Prostate gland (tissue), 2 donors: ENCODE measurements around the gene C13orf46. TPM values are rescaled to one million over a fixed set of nuclear protein-coding genes. Genes with fewer than 3 reads are reported as not detected.

ENCODE experiments used
- DNase-seq: peaks from one replicate; pipeline ENCODE4 v3.0.0-alpha.2; 2019; ENCODE audit warnings: low spot score
- H3K27ac ChIP-seq, 2 donors: fragments of 200-600 bp; sonication (generic); 2 replicates each; pipeline ENCODE4 v1.5.1; 2017 to 2019
- H3K27me3 ChIP-seq: fragments of 200-600 bp; sonication (generic); replicated peaks from 2 replicates; pipeline ENCODE4 v1.5.1; 2019; ENCODE audit not compliant: insufficient read depth
- H3K36me3 ChIP-seq, 2 donors: fragments of 200-600 bp; sonication (generic); 1 replicate in 1 of 2; 2 replicates in 1 of 2; pipeline versions ENCODE4 v1.5.1 to v1.8.1; 2017 to 2019
- H3K4me1 ChIP-seq: fragments of 200-600 bp; sonication (generic); replicated peaks from 2 replicates; pipeline ENCODE4 v1.5.1; 2019
- H3K4me3 ChIP-seq, 2 donors: fragments of 200-600 bp; sonication (generic); 2 replicates each; pipeline ENCODE4 v1.5.1; 2017 to 2019
- H3K9me3 ChIP-seq: fragments of 200-600 bp; sonication (generic); 2 replicates; pipeline ENCODE4 v1.5.1; 2017
- POLR2A ChIP-seq: fragments of 450-650 bp; IDR thresholded peaks from one replicate; pipeline ENCODE4 v1.6.1; 2016; ENCODE audit warnings: antibody characterized with exemption, mild to moderate bottlenecking
- POLR2AphosphoS5 ChIP-seq: sonication (generic); formaldehyde crosslinking; IDR thresholded peaks from one replicate; pipeline ENCODE4 v1.6.1; 2017; ENCODE audit warnings: antibody characterized with exemption
- WGBS: methylation state at CpG from one replicate; pipeline ENCODE4 v1.1.5; 2018; 5-methylcytosine and 5-hydroxymethylcytosine counted together
- intact Hi-C: fragments of 100-400 bp; cut with DNase I; formaldehyde crosslinking; loops from one replicate; pipeline ENCODE4 v1.14.2; 2022
- total RNA-seq, 2 donors: library from RNA; depleted of rRNA; stranded (reverse); fragments of >200 nt; gene quantifications; one replicate each; pipeline ENCODE4 v1.1.0, GENCODE V29; 2016
- TF ChIP-seq, protein P1 (sequence below), 4 experiments: fragments of 200-600 bp in 2 of 4; fragments of 450-650 bp in 2 of 4; sonication (generic) in 2 of 4; IDR thresholded peaks; 1 replicate in 3 of 4; 2 replicates in 1 of 4; pipeline ENCODE4 v1.5.1; 2016 to 2019; ENCODE audit warnings: antibody characterized with exemption in 4 of 4, mild to moderate bottlenecking in 2 of 4, moderate library complexity in 2 of 4

Gene C13orf46
- total RNA-seq, 2 donors from 2014 or later, result 8.0 to 9.9 TPM

GRCh38 chr13:113948034-113948742 is 25.7 kb downstream of the C13orf46 start:
- Histone ChIP-seq H3K4me1 (no peaks in the 10 kb centered on the region), H3K36me3 (no peaks in the 10 kb centered on the region), H3K27ac (no peak overlapping the region), H3K9me3 (no peaks in the 10 kb centered on the region), H3K27me3 (no peaks in the 10 kb centered on the region), H3K4me3 (no peak overlapping the region)
- 69% methylated on average over 14 of the region's 14 CpGs for WGBS
- intact Hi-C loops, result loop anchor here (5.0 kb wide), 2 partner anchors 86 to 326 kb away; partner anchors contain the start of gene GAS6
- no peak for DNase-seq
- TF ChIP-seq POLR2A (no peak), POLR2AphosphoS5 (no peak)
- TF ChIP-seq, protein P1, sequence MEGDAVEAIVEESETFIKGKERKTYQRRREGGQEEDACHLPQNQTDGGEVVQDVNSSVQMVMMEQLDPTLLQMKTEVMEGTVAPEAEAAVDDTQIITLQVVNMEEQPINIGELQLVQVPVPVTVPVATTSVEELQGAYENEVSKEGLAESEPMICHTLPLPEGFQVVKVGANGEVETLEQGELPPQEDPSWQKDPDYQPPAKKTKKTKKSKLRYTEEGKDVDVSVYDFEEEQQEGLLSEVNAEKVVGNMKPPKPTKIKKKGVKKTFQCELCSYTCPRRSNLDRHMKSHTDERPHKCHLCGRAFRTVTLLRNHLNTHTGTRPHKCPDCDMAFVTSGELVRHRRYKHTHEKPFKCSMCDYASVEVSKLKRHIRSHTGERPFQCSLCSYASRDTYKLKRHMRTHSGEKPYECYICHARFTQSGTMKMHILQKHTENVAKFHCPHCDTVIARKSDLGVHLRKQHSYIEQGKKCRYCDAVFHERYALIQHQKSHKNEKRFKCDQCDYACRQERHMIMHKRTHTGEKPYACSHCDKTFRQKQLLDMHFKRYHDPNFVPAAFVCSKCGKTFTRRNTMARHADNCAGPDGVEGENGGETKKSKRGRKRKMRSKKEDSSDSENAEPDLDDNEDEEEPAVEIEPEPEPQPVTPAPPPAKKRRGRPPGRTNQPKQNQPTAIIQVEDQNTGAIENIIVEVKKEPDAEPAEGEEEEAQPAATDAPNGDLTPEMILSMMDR (IDR thresholded peaks at IDR 0.05), result no peak

DNA sequence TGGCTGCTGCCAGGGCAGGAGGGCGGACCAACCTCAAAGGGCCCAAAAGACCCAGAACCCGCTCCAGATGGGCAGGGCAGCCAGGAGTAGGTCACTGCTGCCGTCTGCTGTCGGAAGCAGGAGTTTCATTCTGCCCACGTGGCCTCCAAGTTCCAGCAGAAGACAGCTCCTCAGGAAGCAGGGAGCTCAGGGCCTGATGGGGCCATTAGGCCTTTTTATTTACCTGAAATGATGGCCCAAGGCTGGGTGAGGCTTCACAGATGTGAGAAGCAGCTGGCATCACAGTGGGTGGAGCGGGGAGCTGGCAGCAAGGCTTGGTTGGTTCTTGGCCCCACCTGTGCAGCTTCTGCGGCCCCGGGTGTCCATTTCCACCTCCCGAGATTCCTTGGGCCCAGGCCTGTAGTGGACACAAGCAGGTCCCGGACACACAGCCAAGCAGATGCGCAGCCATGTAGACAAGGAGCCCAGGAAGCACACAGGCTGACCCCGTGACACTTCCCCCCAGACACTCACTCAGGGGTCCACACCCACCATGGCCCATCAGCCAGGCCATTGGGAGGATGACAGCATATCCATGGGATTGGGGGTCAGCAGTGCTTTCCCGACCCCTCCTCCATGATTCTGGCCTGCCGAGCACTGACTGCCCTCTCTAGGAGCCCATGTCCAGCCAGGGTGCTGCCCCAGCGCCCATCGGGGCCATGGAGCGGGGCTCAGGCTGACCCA is 26.4 kb downstream of the C13orf46 start:
- TF ChIP-seq POLR2A (no peak), POLR2AphosphoS5 (peak; percentile 40)
- TF ChIP-seq, protein P1 (IDR thresholded peaks at IDR 0.05), result peak; percentile 19 to 94 (median 81)
- 62% methylated on average over 17 of the region's 17 CpGs for WGBS
- H3K27ac ChIP-seq, result no peak overlapping the region
- H3K27me3 ChIP-seq, result no peaks in the 10 kb centered on the region
- H3K4me1 ChIP-seq, result no peaks in the 10 kb centered on the region
- intact Hi-C loops, result loop anchor here (2.0 to 5.0 kb wide), 3 partner anchors 85 to 325 kb away; partner anchors contain the start of gene GAS6
- peak; percentile 65 for DNase-seq
- no peak overlapping the region for H3K4me3 ChIP-seq
- no peaks in the 10 kb centered on the region for H3K36me3 ChIP-seq
- H3K9me3 ChIP-seq, result no peaks in the 10 kb centered on the region

DNA sequence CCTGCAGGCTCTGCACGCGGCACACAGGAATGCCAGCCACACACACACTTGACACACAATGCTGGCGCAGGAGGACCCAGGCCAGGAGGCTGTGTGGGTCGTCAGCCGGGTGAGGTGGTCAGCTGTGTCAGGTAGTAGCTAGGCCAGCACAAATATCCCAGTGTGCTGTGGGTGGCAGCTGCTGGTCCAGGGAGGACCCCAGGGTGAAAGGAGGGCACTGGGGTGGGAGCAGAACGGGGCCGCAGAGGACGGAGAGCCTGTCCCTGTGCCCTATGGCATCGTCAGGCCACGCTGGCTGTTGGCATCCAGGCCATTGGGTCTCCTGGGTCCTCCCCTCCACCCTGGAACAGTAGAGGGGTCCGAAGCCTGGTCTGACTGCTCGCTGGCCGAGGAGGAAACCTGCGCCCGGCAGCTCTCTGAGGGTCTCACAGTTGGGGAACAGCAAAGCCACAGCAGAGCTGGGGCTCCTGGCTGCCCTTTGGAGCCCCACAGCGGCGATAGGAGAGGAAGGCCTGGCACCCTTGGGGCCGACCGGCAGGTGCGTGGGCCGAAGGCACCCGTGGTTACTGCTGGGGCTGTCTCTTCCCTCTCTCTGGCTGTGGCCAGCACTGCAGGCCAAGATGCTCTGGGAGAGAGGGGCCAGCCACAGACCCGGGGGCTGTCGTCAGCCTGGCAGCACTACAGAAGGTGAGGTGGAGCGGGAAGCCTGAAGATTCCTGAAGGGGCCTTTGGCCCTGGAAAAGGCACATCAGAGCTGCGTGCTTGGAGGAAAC is 27.3 kb downstream of the C13orf46 start:
- TF ChIP-seq, protein P1 (IDR thresholded peaks at IDR 0.05), result no peak
- TF ChIP-seq POLR2A, result no peak
- no peak for TF ChIP-seq POLR2AphosphoS5
- H3K27ac ChIP-seq, result no peak overlapping the region

DNA sequence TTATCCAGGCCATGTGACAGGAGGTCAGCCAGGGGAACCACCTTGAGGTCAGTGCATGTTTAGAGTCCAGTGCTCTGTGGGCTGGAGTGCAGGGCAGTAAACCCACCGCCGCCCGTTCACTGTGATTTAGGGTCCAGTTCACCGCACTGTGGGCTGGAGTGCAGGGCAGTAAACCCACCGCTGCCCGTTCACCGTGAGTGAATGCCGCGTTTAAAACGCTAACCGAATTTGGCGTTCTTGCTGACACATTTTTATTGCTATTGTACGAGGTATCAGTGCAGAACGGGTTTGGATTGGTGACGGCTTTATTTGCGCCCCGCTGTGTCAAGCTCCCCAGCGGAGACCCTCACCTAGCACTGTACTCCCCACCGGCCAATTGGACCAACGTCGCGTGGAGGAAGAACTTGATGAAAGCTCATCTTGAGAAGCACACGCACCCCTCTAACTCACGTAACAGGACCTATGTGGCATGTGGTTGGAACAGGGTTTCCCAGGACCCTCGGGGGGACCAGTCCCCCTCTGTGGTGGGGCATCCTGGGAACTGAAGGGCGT is 27.9 kb downstream of the C13orf46 start:
- no peak overlapping the region for H3K4me3 ChIP-seq
- no peaks in the 10 kb centered on the region for H3K27me3 ChIP-seq
- intact Hi-C loops, result loop anchor here (2.0 to 5.0 kb wide), 3 partner anchors 84 to 324 kb away; partner anchors contain the start of gene GAS6
- DNase-seq, result no peak
- no peak overlapping the region for H3K27ac ChIP-seq
- H3K9me3 ChIP-seq, result no peaks in the 10 kb centered on the region
- WGBS, result 85% methylated on average over 26 of the region's 26 CpGs
- no peaks in the 10 kb centered on the region for H3K4me1 ChIP-seq
- H3K36me3 ChIP-seq, result no peaks in the 10 kb centered on the region
- TF ChIP-seq, protein P1 (IDR thresholded peaks at IDR 0.05), result no peak
- no peak for TF ChIP-seq POLR2A
- TF ChIP-seq POLR2AphosphoS5, result no peak

More for the DNA sequence above, 27.3 kb downstream of the C13orf46 start:
- Histone ChIP-seq H3K36me3 (no peaks in the 10 kb centered on the region), H3K9me3 (no peaks in the 10 kb centered on the region), H3K4me3 (no peak overlapping the region), H3K27me3 (no peaks in the 10 kb centered on the region), H3K4me1 (no peaks in the 10 kb centered on the region)
- intact Hi-C loops, result loop anchor here (2.0 to 5.0 kb wide), 3 partner anchors 84 to 324 kb away; partner anchors contain the start of gene GAS6
- no peak for DNase-seq
- 80% methylated on average over 23 of the region's 26 CpGs for WGBS
